Suppressor macrophage treated with lipopolysaccharide for 4 hours (primary cell): Measurements from ENCODE around the gene ABCA12.

Source experiments
- DNase-seq: peaks from one replicate; pipeline ENCODE4 v3.0.0-alpha.2; 2020

ABCA12 gene

DNA sequence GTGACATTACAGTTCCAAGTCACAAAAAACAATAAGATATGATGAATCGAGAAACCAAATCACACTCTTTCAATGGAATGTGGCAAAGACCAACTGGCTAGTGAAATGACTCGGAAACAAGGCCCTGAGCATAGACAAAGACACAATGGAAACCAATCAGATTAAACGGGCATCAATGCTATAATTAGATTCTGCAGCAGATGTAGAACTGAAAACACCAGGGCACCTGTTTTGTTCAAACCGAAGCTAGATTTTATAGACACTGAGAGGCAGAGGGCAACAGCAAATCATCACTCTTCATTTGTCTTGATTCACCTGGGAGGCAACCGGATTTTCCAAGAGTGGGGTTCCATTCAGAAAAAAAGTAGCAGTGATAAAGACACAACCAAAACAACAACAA, 236.1 kb downstream of the ABCA12 start:
- no peak for DNase-seq

DNA sequence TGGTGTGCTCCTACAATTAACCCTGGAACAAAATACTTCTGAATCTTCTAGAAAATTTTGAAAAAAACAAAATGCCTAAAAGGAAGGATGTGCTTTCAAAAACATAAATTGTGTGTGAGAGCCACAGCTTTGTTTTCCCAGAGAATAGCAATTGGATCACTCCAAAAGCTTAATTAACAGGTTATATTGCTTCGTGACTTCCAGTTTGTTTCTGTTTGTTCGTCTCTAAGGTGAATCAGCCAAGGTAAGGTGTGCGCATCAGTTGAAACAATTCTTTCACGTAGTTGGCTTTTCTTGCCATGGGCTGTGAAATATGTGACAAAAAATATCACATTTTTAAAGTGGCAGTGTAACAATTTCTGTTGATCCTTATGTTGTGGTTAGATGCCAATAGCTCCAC, 238.7 kb downstream of the ABCA12 start:
- DNase-seq, result no peak

GRCh38 chr2:214896274-214896673, 242.2 kb downstream of the ABCA12 start:
- no peak for DNase-seq

- DNase-seq, result no peak
These were observed 243.0 kb downstream of the ABCA12 start for GRCh38 chr2:214895469-214895868.

DNA sequence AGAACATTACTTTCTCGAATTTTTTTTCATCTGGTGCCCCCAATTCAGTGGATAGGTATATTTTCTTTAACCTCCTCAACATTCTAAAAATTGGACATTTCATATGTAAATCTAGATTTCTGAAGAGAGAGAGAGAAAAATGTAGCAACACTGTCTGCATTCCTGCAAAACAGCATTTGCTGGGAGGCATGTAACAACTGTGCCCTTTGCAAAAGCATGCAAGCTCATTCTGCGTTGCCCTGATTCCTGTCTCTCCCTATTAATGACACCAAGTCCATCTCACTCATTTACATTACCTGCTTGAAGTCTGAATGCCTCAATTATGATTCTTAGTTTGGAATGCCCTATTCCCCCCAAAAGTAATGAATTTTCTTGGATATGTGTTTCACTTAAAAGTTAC, 249.1 kb downstream of the ABCA12 start:
- DNase-seq, result no peak

DNA sequence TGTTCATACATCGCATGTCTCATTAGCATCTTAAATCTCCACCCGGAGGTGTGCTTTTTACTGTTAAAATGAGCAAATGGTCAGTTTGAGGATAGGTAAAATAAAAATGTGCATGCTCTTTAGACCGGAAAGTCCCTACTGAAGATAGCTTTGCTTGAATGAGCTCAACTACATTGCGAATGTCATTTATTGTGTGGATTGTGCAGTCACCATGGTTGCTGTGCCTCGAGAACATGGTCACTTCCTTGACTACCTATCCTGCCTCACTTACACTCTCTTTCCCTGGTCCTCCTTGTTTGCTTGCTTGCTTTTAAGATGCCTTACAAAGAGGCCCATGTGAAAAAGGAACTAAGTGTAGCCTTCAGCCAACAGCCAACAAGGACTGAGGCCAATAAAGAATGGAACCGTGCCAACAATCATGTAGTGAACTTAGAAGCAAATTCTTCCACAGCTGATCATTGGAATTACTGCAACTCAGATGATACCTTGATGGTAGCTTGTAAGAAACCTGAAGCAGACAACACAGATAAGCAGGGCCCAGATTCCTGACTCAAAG, 256.7 kb downstream of the ABCA12 start:
- no peak for DNase-seq
